Fibroblast of the aortic adventitia (primary cell): ENCODE data around the gene OR56A3. TPM values are rescaled to one million over a fixed set of nuclear protein-coding genes. Genes with fewer than 3 reads are reported as not detected.

Experiments used
- DNase-seq: peaks from one replicate; pipeline ENCODE4 v3.0.0-alpha.2; 2010; ENCODE audit warnings: low read depth
- H3K4me3 ChIP-seq: 2 replicates; pipeline ENCODE4 v1.5.1; 2011; ENCODE audit warnings: low read depth, mild to moderate bottlenecking, control low read depth, low read length, moderate library complexity
- total RNA-seq: library from RNA; depleted of rRNA; stranded (reverse); fragments of >200 nt; gene quantifications from 2 replicates; pipeline ENCODE4 v1.2.3, GENCODE V29; 2012; ENCODE audit warnings: low replicate concordance
- TF ChIP-seq, protein P1 (sequence below): IDR thresholded peaks from 2 replicates; pipeline ENCODE4 v1.5.1; 2011; ENCODE audit warnings: mild to moderate bottlenecking, low read length, control low read depth, inconsistent platforms; ENCODE audit not compliant: insufficient read depth

OR56A3 gene, protein sequence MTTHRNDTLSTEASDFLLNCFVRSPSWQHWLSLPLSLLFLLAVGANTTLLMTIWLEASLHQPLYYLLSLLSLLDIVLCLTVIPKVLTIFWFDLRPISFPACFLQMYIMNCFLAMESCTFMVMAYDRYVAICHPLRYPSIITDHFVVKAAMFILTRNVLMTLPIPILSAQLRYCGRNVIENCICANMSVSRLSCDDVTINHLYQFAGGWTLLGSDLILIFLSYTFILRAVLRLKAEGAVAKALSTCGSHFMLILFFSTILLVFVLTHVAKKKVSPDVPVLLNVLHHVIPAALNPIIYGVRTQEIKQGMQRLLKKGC
- not detected in 2 replicates for total RNA-seq

DNA sequence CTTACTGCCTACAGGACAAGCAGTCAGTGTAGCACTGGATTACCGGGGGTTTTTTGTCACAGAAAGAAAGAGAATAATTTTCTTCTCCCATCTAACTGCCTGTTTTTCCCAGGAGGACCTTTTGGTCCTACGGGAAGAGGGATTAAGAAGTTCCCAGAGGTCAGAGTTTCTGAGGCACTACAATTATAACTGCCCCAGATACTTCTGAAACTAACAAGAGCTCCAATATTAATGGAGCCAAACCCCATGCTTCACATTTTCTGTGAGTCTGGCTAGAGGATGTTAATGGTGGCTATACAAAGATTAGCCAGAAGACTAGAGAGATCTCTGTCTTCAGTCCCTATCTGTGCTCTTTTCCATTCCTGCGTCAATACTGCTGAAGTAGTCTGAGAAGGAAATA, at the start of gene OR56A3:
Gene OR56A3, plus strand, starts transcription at position 301 of the 400 bp plus-strand sequence. CDS start 5,096 bp downstream, outside the sequence.
- no peak for DNase-seq
- TF ChIP-seq, protein P1, sequence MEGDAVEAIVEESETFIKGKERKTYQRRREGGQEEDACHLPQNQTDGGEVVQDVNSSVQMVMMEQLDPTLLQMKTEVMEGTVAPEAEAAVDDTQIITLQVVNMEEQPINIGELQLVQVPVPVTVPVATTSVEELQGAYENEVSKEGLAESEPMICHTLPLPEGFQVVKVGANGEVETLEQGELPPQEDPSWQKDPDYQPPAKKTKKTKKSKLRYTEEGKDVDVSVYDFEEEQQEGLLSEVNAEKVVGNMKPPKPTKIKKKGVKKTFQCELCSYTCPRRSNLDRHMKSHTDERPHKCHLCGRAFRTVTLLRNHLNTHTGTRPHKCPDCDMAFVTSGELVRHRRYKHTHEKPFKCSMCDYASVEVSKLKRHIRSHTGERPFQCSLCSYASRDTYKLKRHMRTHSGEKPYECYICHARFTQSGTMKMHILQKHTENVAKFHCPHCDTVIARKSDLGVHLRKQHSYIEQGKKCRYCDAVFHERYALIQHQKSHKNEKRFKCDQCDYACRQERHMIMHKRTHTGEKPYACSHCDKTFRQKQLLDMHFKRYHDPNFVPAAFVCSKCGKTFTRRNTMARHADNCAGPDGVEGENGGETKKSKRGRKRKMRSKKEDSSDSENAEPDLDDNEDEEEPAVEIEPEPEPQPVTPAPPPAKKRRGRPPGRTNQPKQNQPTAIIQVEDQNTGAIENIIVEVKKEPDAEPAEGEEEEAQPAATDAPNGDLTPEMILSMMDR = no peak
- no peak within 1 kb of the TSS for H3K4me3 ChIP-seq

DNA sequence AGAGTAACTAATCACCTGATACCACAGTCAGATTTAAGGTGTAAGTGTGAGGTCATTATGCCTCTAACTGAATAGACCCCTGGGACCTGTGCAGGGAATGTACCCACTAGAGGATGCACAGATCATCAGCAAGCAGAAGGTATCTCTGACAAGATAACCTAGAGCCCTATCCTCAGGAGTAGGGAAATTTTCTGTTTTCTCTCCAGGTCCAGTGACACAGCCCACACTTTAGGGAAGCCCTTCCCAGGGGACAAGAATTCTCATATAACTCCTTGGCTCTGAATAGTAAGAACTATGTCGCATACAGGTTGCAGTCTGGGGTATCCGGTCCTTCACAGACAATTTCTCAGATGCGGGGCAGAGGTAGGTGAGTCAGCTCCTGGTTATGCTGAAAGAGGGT, 49.1 kb upstream of the OR56A3 start, which contains the start of gene OR52E5:
Gene OR52E5, plus strand, starts transcription at position 301 of the 400 bp plus-strand sequence. CDS start 7,569 bp downstream, outside the sequence.
- DNase-seq = no peak
- TF ChIP-seq, protein P1 = no peak
- H3K4me3 ChIP-seq = no peak within 1 kb of the TSS

DNA sequence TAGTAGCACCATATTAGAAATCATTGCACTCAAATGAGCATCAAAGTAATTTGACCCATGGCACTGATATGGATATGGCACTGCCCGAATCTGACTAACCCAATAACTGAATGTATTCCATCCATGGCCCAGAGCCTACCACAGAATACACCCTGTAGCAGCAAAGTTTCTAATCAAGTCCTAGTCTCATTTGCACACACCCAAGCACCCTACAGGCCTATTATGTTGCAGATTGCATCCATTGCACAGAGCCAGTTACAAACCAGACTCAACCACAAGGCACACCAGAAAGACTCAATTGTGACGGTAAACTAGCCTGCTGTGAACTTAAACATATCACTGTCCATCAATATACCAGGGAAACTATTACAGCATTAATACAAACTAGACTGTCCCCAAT, 42.5 kb upstream of the OR56A3 start:
- TF ChIP-seq, protein P1 = no peak
- no peak for DNase-seq
- H3K4me3 ChIP-seq = no peak overlapping the region

DNA sequence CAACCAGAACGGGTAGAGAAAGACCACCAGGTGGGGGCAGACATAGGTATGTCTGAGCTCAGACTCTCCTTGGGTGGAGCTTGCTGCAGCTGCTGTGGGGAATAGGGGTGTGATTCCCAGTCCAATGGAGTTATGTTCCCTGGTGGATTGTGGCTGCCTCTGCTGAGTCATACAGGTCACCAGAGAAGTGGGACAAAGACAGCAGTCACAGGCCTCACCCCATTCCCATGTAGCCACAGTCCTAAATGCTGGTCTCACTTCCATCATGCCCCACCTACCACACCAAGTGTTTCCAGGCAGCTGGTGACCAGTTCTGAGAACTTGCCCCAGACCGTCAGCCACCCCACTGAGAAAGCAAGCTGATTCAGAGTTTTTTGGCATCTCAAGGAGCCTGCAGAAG, 31.5 kb upstream of the OR56A3 start:
- DNase-seq = no peak
- TF ChIP-seq, protein P1 = no peak
- no peak overlapping the region for H3K4me3 ChIP-seq

DNA sequence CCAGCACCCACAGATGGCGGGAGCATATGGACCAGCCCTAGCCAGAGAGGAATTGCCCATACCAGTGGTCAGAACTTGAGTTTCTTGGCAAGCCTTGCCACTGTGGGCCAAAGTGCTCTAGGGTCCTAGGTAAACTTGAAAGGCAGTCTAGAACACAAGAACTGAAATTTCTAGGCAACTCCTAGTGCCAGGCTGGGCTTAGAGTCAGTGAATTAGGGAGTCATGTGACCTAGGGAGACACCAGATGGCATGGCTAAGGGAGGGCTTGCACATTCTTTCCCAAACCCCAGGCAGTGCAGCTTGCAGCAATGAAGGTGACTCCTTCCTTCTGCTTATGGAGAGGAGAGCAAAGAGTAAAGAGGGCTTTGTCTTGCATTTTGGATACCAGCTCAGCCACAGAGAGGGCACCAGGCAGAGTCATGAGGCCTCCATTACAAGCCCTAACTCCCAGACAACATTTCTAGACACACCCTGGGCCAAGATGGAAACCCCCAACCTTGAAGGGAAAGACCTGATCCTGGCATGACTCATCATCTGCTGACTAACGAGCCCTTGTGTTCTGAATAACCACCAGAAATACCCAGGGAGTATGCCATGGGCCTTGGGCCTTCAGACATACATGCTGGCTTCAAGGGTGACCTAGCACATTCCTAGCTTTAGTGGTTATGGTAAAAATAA, 19.2 kb upstream of the OR56A3 start:
- DNase-seq = no peak
- TF ChIP-seq, protein P1 = no peak
- no peak overlapping the region for H3K4me3 ChIP-seq

DNA sequence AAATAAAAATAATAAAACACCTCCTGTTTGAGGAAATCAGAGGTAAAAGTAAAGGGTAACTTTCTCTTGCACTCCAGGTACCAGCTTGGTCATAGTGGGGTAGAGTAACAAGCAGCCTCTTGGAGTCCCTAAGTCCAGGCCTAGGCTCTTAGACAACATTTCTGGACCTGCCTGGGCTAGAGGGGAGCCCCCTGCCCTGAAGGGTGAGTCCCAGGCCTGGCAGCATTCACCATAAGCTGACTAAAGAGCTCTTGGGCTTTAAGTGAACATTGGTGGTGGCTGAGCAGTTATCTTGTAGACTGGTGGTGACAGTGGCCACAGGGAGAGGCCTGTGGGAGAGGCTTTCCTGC, 18.6 kb upstream of the OR56A3 start:
- DNase-seq = no peak
- H3K4me3 ChIP-seq = no peak overlapping the region
- TF ChIP-seq, protein P1 = no peak
